GM10847 (cell line): ENCODE data around the gene MUC15.

ENCODE experiments used
- POLR2A ChIP-seq: IDR thresholded peaks from 2 replicates; pipeline ENCODE4 v1.6.1; 2011; ENCODE audit not compliant: insufficient read length; ENCODE audit errors: extremely low read depth

MUC15 gene

GRCh38 chr11:26579683-26580082, 7.6 kb upstream of the MUC15 start:
- no peak for TF ChIP-seq POLR2A

DNA sequence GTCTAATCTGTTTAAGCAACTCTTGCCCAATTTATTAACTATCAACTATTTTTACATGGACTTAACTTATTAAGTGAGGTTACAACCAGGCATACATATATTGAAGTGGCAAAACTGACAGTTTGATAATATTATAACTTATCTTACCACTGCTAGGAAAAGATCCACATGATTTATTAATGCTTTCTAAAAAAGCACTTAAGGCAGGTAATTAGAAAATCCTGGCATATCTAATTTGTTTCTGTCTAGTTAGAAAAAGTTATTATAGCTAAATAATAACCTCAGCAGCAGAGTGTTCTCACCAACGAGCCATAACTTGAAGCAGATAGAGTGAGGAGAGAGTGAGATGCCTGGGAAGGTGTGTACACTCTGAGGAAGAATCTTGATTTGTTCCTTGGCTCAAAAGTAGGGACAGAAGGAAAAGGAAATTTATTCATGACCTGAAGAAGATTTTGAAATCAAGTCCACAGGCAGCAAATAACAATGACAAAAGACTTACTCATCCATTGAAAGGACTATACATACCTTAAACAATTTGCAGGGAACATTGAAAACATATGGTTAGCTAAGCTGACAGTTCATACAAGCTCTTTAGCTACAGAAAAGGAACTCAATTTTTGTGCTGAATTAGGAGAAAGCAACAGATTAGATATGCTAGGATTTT, 7.1 kb upstream of the MUC15 start:
- TF ChIP-seq POLR2A, result no peak

- TF ChIP-seq POLR2A, result no peak
These were observed 3.9 kb upstream of the MUC15 start for GRCh38 chr11:26575946-26576345.

- no peak for TF ChIP-seq POLR2A
These were observed 1.8 kb upstream of the MUC15 start for GRCh38 chr11:26573896-26574295.

DNA sequence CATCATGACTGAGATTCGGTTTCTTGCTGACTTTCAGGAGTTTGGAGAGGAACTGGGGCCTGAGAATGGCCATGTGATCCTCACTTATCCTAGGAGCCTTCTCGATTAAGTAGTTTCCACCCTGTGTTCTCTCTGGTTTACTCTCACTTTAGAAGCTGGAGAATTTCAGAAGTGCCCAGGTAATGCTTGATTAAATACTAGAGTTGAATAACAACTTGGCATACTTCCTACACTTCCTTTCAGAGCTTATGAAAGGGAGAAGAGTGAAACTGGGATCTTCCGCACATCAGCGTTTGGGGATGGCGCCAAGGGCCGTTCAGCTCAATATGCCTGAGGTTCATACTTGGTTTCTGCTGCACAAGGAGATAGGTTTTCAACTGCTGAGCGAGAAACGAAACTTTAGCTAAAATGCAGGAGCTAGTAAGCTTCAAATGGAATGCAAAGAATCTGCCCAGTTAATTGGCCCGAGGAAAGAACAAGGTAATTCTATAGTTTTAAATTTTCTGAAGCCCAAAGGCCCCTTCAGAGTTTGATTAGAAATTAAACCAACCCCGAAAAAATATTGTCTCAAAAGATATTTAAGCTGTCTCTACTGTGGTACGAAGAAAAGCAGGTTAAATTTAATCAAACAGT, 823 bp upstream of the MUC15 start:
- TF ChIP-seq POLR2A, result no peak

- TF ChIP-seq POLR2A, result no peak
These were observed 2.4 kb downstream of the MUC15 start for GRCh38 chr11:26569646-26570045.

GRCh38 chr11:26558190-26558589, 13.9 kb downstream of the MUC15 start:
- TF ChIP-seq POLR2A, result no peak

DNA sequence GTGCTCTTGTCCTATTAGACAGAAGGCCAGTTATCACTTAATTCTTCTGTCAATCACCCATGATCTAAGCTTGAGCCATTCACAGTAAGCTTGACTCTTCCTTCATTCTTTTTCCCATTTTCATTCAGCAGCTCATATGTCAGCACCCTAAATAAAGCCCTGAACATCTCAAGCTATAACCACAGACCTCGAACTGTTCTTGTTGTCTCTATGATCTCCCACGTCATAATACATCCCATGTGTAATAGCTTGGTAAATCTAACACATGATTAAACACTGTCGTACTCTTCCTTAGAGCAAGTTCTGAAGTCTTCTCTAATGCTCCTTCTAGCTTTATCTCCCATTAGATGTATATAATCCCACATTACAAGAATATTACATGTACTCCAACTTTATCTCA, 14.4 kb downstream of the MUC15 start:
- TF ChIP-seq POLR2A, result no peak

DNA sequence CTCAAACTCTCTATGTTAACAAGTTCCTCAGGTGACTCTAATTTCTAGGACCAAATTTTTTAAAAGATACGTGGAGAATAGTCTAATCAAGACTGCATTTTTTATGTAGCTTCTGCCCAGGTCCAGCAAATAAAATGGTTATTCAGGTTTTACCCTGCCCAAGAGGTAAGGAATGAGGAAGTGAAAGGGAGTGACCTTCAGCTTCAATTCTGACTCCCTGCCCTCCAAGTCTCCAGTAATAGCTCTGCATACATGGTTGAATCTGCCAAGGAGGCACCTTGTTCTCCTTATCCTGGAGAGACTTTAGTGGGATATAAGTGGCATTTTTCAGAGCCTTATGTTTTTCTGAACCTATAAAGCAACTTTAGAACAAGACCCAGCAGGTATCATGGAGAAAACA, 15.5 kb downstream of the MUC15 start:
- TF ChIP-seq POLR2A, result no peak

- no peak for TF ChIP-seq POLR2A
These were observed 17.6 kb downstream of the MUC15 start for GRCh38 chr11:26554455-26554854.

DNA sequence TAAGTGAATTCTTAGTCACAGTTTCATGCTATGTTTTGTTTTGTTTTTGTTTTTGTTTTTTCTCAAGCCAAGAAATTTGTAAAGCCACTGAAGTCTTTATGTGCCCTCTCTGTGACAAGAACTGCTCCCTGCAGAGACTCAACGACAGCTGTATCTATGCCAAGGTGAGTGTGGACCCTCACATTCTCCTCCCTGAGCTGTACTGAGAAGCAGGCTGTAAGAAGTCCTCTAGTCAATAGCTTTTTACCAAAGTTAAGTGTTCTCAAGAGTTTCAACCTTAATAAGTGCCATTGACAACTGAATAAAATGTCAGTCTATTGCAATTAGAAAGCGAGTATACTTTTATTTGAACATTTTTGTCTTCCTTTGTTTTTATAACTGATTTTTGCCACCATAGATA, 18.9 kb downstream of the MUC15 start:
- no peak for TF ChIP-seq POLR2A

GRCh38 chr11:26551186-26551801, 20.8 kb downstream of the MUC15 start:
- TF ChIP-seq POLR2A, result no peak

DNA sequence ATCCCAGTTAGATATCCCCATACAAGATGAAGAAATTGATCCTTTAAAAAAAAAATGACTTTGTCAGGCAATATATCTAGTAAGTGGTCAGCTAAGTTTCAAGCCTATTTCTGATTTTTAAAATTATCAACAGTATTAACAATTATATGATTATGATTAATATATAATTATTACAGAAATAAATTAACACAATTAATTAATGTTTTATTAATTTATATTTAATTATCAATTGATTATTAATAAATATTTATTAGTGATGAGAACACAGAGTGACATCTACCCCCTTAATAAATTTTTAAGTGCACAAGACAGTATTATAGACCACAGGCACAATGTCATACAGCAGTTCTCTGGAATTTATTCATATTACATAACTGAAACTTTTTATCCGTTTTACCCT, 22.0 kb downstream of the MUC15 start:
- no peak for TF ChIP-seq POLR2A

DNA sequence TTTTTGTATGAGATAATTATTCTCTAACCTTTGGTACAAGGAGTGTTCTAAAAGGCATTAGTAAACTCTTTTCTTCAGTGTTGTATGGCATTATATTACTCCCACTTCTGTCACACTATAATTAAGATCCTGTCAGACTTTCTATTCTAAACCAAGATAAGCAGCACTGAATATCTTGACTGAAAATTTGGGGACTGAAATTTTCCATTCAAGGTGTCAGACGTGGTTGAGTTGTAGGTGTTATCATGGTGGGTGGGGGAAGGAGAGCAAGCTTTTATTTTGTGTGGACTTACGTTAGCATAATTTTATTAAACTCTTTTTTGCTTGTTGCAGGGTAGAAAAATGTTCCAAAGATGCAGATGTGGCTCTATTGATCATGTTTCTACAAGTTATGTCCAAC, 22.9 kb downstream of the MUC15 start:
- TF ChIP-seq POLR2A, result no peak

DNA sequence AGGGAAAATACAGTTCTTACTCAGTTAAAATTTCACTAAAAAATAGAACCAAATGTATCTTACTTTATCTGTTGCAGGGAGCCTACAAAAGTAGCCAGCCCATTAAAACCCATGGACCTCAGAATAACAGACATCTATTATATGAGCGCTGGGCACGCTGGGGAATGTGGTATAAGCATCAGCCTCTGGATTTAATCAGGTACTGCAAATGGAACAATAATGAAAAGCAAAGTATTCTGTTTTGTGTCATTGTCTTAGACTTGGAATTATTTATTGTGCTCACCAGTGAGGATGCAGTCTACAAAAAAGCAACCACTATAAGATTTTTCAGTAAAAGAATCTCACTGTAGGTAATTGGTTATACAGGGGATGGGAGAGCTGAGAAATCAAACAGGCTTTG, 30.2 kb downstream of the MUC15 start:
- no peak for TF ChIP-seq POLR2A

GRCh38 chr11:26539517-26539916, 32.5 kb downstream of the MUC15 start:
- TF ChIP-seq POLR2A, result no peak

DNA sequence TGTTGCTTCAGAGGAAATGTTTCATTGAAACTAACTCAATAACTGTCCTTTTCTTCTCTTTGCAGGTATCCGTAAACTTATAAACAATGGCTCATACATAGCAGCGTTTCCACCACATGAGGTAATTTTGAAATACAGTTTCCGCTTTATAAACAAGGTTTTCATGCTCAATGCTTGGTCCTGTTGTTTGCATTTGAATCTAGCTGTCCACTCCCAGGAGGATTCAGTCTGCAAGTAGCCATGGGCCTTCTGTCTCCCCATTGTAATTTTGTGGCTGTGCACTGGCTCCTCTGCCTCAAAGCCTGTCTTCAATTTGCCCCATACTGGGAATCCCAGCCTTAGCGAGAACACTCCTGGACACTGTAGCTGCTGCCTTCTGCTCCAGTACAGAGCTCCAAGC, 34.7 kb downstream of the MUC15 start:
- TF ChIP-seq POLR2A, result no peak
